NCI-H187 treated with DMSO at 0.1 percent for 48 hours (cell line): ENCODE data around the gene CASQ1.

ENCODE experiments used
- DNase-seq: peaks from one replicate; lab custom pipeline; 2025; lab: John Stamatoyannopoulos, UW

The CASQ1 gene

DNA sequence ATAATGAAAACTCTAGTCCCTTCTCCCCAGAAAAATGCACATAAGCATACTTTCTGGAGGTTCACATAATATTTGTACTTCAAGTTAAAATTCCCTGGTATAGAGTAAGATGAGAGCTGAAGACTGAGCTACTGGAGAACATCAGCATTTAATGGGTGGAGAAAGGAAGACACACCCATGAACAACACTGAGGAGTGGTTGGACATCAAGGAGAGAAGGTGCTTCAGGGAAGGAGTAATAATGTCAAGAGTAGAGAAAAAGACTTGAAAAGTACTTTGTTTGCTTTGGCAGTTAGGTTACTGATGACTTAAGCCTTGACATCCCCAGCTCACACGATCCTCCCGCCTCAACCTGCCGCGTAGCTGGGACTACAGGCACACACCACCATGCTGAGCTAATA, 36.7 kb downstream of the CASQ1 start:
- no peak for DNase-seq

DNA sequence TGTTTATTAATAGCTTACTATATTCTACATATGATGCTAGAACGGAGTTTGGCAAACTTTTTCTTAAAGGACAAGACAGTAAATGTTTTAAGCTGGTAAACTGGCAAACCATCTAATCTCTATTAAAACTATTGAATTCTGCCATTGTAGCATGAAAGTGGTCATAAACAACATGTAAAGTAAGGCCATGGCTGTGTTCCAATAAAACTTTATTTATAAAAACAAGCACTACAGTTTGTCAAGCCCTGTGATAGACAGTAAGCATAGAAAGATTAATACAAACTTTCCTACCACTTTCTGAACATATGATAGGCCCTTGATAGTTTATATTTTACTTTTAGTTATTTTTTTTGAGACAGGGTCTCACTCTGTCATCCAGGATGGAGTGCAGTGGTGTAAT, 37.2 kb downstream of the CASQ1 start:
- DNase-seq, result no peak

- no peak for DNase-seq
These were observed 38.1 kb downstream of the CASQ1 start for GRCh38 chr1:160228431-160228830.

DNA sequence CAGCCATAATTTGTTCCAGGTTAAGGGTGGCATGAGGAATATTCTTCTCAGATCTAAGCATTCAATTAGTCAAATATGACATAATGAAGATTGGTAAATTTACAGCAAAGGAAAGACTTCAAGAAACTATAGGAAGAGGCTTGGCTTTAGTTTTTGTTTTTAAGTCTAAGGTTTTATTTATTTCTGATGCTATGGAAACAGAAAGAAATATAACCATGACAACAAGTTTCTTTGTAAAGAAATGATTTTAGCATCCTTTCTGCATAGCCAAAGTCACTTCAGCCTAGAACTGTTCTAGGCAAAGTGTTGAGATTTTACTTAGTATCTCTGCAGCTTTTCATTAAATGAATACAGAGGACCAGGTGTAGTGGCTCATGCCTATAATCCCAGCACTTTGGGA, 42.5 kb downstream of the CASQ1 start:
- DNase-seq, result no peak

GRCh38 chr1:160236806-160237205, 46.4 kb downstream of the CASQ1 start:
- no peak for DNase-seq

DNA sequence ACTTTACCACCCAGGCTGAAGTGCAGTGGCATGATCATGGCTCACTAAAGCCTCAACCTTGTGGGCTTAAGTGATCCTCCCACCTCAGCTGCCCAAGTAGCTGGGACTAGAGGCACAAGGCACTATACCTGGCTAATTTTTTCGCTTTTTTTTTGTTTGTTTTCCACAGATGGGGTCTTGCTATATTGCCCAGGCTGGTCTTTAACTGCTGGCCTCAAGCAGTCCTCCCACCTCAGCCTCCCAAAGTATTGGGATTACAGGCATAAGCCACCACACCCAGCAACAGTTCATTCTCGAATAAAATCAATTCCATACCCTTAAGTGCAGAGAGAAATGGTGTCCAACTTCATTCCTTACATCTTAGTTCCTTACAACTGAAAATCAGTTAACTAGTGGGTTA, 47.2 kb downstream of the CASQ1 start:
- DNase-seq, result no peak

DNA sequence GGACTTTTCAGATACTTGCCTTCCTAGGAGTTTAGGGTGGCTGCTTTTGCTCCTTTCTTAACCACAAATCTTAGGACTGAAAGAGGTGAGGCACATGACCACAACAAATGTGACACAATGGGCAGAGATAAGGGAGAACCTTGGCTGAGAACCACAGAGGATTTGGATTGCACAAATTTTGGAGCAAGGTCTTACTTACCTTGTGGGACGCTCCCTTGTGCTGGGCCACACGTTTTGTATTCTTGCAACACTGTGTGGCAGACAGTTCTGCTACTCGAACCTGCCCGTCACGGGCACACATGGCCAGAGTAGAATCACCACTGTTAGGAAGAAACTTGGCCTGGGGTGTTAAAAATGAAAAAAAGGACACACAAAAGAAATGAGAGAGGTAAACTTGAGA, 48.0 kb downstream of the CASQ1 start:
- DNase-seq, result no peak

- no peak for DNase-seq
These were observed 49.4 kb downstream of the CASQ1 start for GRCh38 chr1:160239582-160240299.

GRCh38 chr1:160243767-160244166, 53.4 kb downstream of the CASQ1 start:
- DNase-seq, result no peak

- no peak for DNase-seq
These were observed 53.8 kb downstream of the CASQ1 start for GRCh38 chr1:160244209-160244608.

DNA sequence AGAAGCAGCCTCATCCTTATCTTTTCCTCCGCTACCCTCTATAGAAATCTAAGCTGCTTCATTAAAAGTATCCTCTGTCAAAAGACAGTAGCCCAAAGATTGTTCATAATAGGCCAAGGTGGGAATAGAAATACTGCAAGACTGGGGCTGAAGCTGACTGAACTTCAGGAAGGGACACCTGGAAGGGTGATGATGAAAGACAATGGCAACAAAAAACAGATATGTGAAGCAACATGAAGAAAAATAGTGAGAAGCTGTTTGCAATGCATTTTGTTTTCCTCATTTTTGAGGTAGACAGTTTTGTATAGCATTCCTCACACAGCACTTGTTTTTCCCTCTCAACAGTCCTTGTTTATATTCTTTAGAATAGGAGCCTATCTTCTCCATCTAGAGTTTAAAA, 55.1 kb downstream of the CASQ1 start:
- no peak for DNase-seq

- DNase-seq, result no peak
These were observed 56.7 kb downstream of the CASQ1 start for GRCh38 chr1:160247053-160247452.

DNA sequence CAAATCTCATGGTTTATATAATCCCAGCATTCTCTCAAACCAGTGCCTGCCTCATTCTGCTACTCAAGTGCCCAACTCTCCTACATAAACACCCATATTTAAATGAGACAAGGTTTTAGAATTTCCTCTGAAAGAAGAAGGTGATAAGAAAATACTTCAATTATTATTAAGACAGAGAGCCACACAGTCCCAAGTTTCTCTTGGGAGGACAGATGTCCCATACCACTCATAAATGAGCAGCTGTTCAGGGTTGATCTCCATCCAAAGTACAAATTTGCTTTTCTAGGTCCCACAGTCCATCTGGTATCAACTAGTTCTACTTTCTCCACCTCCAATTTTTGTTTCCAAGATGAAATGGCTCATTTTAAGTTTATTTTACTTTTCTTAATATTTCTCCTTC, 60.6 kb downstream of the CASQ1 start:
- DNase-seq, result no peak
